GM23338 (cell line): ENCODE results near the gene SARS2. TPM values are rescaled to one million over a fixed set of nuclear protein-coding genes. Genes with fewer than 3 reads are reported as not detected.

Experiments
- ATAC-seq: fragments of 200-7000 bp; cut with Tn5 transposase; 3 replicates; pipeline ENCODE4 v1.9.1; 2020
- DNase-seq: peaks from one replicate; pipeline ENCODE4 v3.0.0-alpha.2; 2015; ENCODE audit warnings: low spot score
- H2AFZ ChIP-seq: fragments of 200-600 bp; sonication (generic); 2 replicates; pipeline ENCODE4 v1.8.0; 2016; ENCODE audit warnings: antibody characterized with exemption, mild to moderate bottlenecking, moderate library complexity
- H3F3A ChIP-seq: fragments of 200-600 bp; sonication (generic); replicated peaks from 2 replicates; pipeline ENCODE4 v1.8.0; 2017; ENCODE audit warnings: antibody characterized with exemption, mixed run types, low read depth
- H3K27ac ChIP-seq: fragments of 200-600 bp; sonication (generic); 2 replicates; pipeline ENCODE4 v1.6.1; 2016; ENCODE audit warnings: low read depth
- H3K27me3 ChIP-seq: fragments of 200-600 bp; sonication (generic); 2 replicates; pipeline ENCODE4 v1.8.0; 2016; ENCODE audit warnings: mild to moderate bottlenecking, mixed run types, moderate library complexity; ENCODE audit not compliant: insufficient read depth
- H3K36me3 ChIP-seq: fragments of 200-600 bp; sonication (generic); 2 replicates; pipeline ENCODE4 v1.8.0; 2016; ENCODE audit warnings: mild to moderate bottlenecking; ENCODE audit not compliant: insufficient read depth
- H3K4me1 ChIP-seq: fragments of 200-600 bp; sonication (generic); 2 replicates; pipeline ENCODE4 v1.8.0; 2016; ENCODE audit warnings: mild to moderate bottlenecking, moderate library complexity; ENCODE audit not compliant: insufficient read depth
- H3K4me2 ChIP-seq: fragments of 200-600 bp; sonication (generic); 2 replicates; pipeline ENCODE4 v1.7.1; 2017; ENCODE audit warnings: mixed run types
- H3K4me3 ChIP-seq: fragments of 200-600 bp; sonication (generic); 2 replicates; pipeline ENCODE4 v1.6.1; 2016; ENCODE audit warnings: mixed run types
- H3K79me2 ChIP-seq: fragments of 200-600 bp; sonication (generic); replicated peaks from 2 replicates; pipeline ENCODE4 v1.8.0; 2017; ENCODE audit warnings: mild to moderate bottlenecking; ENCODE audit not compliant: insufficient read depth
- H3K9me2 ChIP-seq: fragments of 200-600 bp; sonication (generic); 2 replicates; pipeline ENCODE4 v1.8.0; 2017; ENCODE audit not compliant: insufficient read depth
- H4K20me1 ChIP-seq: fragments of 200-600 bp; sonication (generic); replicated peaks from 2 replicates; pipeline ENCODE4 v1.8.0; 2017; ENCODE audit warnings: mild to moderate bottlenecking; ENCODE audit not compliant: insufficient read depth
- H3K27ac Mint-ChIP-seq: 2 replicates; pipeline ENCODE4 v1.8.0; 2020; ENCODE audit warnings: inconsistent platforms, mild to moderate bottlenecking, moderate library complexity, mixed read lengths
- H3K27me3 Mint-ChIP-seq: 3 replicates; pipeline ENCODE4 v1.8.0; 2022; ENCODE audit warnings: low read depth, mild to moderate bottlenecking, moderate library complexity, mixed read lengths, inconsistent platforms; ENCODE audit not compliant: insufficient read depth, poor library complexity
- H3K36me3 Mint-ChIP-seq: 3 replicates; pipeline ENCODE4 v1.8.0; 2021; ENCODE audit warnings: low read depth, mild to moderate bottlenecking, inconsistent platforms, moderate library complexity, mixed read lengths
- H3K4me1 Mint-ChIP-seq: 3 replicates; pipeline ENCODE4 v1.8.0; 2020; ENCODE audit warnings: mild to moderate bottlenecking, inconsistent platforms, mixed read lengths
- H3K4me3 Mint-ChIP-seq: 3 replicates; pipeline ENCODE4 v1.8.0; 2021; ENCODE audit warnings: moderate library complexity, mild to moderate bottlenecking, inconsistent platforms, mixed read lengths
- H3K9me3 Mint-ChIP-seq: 3 replicates; pipeline ENCODE4 v1.8.0; 2020; ENCODE audit warnings: moderate library complexity, mild to moderate bottlenecking, inconsistent platforms, mixed read lengths
- CREB1 ChIP-seq: fragments of 250-450 bp; sonication (Bioruptor Pico); IDR thresholded peaks from 2 replicates; pipeline ENCODE4 v1.5.0; 2020; ENCODE audit warnings: low read depth, mild to moderate bottlenecking, moderate library complexity
- ETS1 ChIP-seq: IDR thresholded peaks from 2 replicates; pipeline ENCODE4 v1.6.1; 2016; ENCODE audit warnings: antibody characterized with exemption
- EZH2 ChIP-seq: fragments of 200-600 bp; sonication (generic); IDR thresholded peaks from one replicate; pipeline ENCODE4 v1.8.0; 2017; ENCODE audit warnings: antibody characterized with exemption, mild to moderate bottlenecking, low read depth; ENCODE audit not compliant: unreplicated experiment
- JUNB ChIP-seq: IDR thresholded peaks from one replicate; pipeline ENCODE4 v1.6.1; 2016; ENCODE audit warnings: antibody characterized with exemption; ENCODE audit not compliant: unreplicated experiment
- STAT1 ChIP-seq: IDR thresholded peaks from one replicate; pipeline ENCODE4 v1.6.1; 2016; ENCODE audit warnings: antibody characterized with exemption; ENCODE audit not compliant: unreplicated experiment
- polyA plus RNA-seq: library from polyadenylated mRNA; unstranded; fragments of >200 nt; fragmentation: Nextera tagmentation; extraction: Ambion mirVana; gene quantifications from 2 replicates; pipeline ENCODE4 v1.2.1, GENCODE V29; 2016
- total RNA-seq: library from RNA; depleted of rRNA; stranded (reverse); fragments of >200 nt; shearing (Covaris generic); gene quantifications from 2 replicates; pipeline ENCODE4 v1.2.3, GENCODE V29; 2014
- TF ChIP-seq, protein P1 (sequence below), 2 experiments: fragments of 200-600 bp in 1 of 2; sonication (generic) in 1 of 2; conservative IDR thresholded peaks; 2 replicates each; pipeline versions ENCODE4 v1.5.1 to v1.6.1; 2016 to 2017; ENCODE audit warnings: antibody characterized with exemption in 2 of 2, low read depth in 2 of 2, mild to moderate bottlenecking in 2 of 2, moderate library complexity in 1 of 2

Gene SARS2
- total and polyA plus RNA-seq, 2 experiments from 2014 or later, result 70.6 to 75.7 TPM

- Histone ChIP-seq H3K27ac (no peak overlapping the region), H3K4me2 (no peak overlapping the region), H4K20me1 (no peaks in the 10 kb centered on the region), H3K4me3 (no peak overlapping the region), H3K9me2 (no peaks in the 10 kb centered on the region; the same call in 1 of the 2 replicates), H3K27me3 (no peaks in the 10 kb centered on the region), H3K4me1 (peaks cover 9% of the 10 kb centered on the region), H2AFZ (no peak overlapping the region), H3K36me3 (no peaks in the 10 kb centered on the region), H3F3A (0 out of 2 replicates have a peak, but pooled peaks cover 5% of the 10 kb centered on the region), H3K79me2 (peaks cover 7% of the 10 kb centered on the region)
- H3K4me3 Mint-ChIP-seq, result no peak overlapping the region
- no peak overlapping the region for H3K27ac Mint-ChIP-seq
- TF ChIP-seq EZH2, result no peak
- no peak for TF ChIP-seq CREB1 (CRISPR knock-in tag)
- no peak for TF ChIP-seq JUNB
- ATAC-seq (no peak), DNase-seq (no peak)
- H3K4me1 Mint-ChIP-seq, result peaks cover 11% of the 10 kb centered on the region
- peaks cover 17% of the 10 kb centered on the region for H3K36me3 Mint-ChIP-seq
- peaks cover 30% of the 10 kb centered on the region for H3K9me3 Mint-ChIP-seq
- H3K27me3 Mint-ChIP-seq, result peaks cover 13% of the 10 kb centered on the region
These were observed 47.1 kb upstream of the SARS2 start for GRCh38 chr19:38977445-38978325.

- Histone ChIP-seq H3F3A (0 out of 2 replicates have a peak, but pooled peaks cover 5% of the 10 kb centered on the region), H3K9me2 (no peaks in the 10 kb centered on the region; the same call in 1 of the 2 replicates), H4K20me1 (no peaks in the 10 kb centered on the region), H3K27me3 (no peaks in the 10 kb centered on the region), H3K4me1 (peaks cover 9% of the 10 kb centered on the region), H3K4me2 (peak overlapping the region; percentile 77), H2AFZ (peak overlapping the region; percentile 87), H3K79me2 (peaks cover 17% of the 10 kb centered on the region), H3K27ac (peak overlapping the region; percentile 81; the same call in 1 of the 2 replicates), H3K4me3 (peak overlapping the region; percentile 54), H3K36me3 (no peaks in the 10 kb centered on the region)
- Mint-ChIP-seq H3K9me3 (peaks cover 18% of the 10 kb centered on the region), H3K4me3 (peak overlapping the region; percentile 92), H3K36me3 (peaks cover 16% of the 10 kb centered on the region), H3K27me3 (peaks cover 13% of the 10 kb centered on the region), H3K27ac (peak overlapping the region; percentile 89; the same call in 1 of the 2 replicates), H3K4me1 (peaks cover 11% of the 10 kb centered on the region)
- ATAC-seq (peak; percentile 59), DNase-seq (peak; percentile 59)
- TF ChIP-seq EZH2 (peak; percentile 5), STAT1 (no peak), ETS1 (no peak)
- TF ChIP-seq, protein P1, sequence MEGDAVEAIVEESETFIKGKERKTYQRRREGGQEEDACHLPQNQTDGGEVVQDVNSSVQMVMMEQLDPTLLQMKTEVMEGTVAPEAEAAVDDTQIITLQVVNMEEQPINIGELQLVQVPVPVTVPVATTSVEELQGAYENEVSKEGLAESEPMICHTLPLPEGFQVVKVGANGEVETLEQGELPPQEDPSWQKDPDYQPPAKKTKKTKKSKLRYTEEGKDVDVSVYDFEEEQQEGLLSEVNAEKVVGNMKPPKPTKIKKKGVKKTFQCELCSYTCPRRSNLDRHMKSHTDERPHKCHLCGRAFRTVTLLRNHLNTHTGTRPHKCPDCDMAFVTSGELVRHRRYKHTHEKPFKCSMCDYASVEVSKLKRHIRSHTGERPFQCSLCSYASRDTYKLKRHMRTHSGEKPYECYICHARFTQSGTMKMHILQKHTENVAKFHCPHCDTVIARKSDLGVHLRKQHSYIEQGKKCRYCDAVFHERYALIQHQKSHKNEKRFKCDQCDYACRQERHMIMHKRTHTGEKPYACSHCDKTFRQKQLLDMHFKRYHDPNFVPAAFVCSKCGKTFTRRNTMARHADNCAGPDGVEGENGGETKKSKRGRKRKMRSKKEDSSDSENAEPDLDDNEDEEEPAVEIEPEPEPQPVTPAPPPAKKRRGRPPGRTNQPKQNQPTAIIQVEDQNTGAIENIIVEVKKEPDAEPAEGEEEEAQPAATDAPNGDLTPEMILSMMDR (conservative IDR thresholded peaks at IDR 0.05; ENCODE audit: low read depth in 2 of 2), result no peak
These were observed 45.3 kb upstream of the SARS2 start for GRCh38 chr19:38975861-38976271.
